GM19043 (cell line): ENCODE data around the gene TNRC6C.
"Not testable (repeated sequence)": the region's sequence is repeated elsewhere in the genome, so short reads cannot be mapped to it uniquely, and the experiment has no call there.

Source experiments
- ATAC-seq: cut with Tn5 transposase; IDR thresholded peaks from one replicate; pipeline ENCODE4 v1.9.1; 2021; ENCODE audit warnings: low read depth; ENCODE audit not compliant: unreplicated experiment

The TNRC6C gene

DNA sequence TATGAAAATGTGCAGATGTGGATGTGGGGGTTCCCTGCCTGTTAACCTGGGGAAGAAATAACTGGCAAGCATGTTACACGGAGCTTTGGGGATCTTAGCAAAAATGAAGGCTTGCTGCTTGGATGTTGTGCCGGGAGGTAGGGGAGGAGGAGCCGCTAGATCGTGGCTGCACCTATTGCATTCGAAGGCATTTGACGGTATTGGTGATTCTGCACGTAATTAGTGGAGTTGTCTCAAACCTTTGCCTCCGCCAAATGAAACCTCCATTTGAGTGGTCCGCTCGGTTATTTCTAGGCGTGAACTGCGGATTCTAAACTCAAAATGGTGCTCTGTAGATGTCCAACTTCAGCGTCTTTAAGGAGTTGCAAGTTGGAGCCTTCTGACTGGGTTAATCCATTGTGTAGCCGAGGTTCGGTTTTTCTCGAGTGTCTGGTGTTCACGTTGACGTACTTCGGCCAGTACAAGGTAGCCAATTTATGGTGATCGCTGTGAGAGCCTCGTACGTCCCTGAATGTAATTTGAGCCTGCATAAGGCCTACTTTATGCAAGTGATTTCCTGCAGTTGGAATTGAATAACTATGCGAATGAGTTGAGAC lies 1.5 kb downstream of the TNRC6C start:
- no peak for ATAC-seq

DNA sequence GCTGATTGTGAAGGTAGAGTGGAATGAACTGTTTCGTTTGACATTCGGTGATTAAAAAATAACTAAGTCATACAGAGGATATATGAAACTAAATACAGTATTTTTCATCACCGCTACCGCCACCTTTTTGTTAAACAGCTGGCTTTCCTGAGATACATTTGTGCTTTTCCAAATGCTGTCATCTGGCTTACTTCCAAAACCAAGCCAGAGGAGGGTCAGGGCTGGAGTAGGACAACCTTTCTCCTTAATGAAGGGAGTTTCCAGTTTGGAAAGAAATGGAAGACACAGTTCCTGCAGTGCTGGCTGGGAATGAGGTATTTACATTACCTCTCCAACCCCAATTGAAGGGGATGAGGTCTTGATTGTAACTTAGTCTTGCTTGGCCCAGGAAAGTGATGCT lies 3.2 kb downstream of the TNRC6C start:
- no peak for ATAC-seq

DNA sequence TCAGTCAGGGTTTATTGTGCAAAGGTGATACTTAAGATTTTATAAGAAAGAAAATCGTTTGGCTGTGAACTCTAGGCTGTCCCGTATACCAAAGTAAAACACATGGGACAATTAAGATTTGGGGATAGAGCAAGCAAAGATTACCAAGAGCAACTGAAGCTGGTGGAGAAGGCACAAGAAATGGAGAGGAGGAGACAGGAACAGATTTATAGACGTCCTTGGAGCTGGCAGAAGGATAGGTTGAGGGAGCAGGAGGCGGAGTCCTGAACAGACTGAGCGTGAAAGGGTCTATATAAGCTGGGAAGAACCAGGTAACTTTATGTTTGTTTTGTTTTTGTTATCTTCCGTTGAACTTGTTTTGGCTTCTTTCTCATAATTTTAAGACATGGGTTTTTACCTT lies 3.8 kb downstream of the TNRC6C start:
- ATAC-seq, result no peak

DNA sequence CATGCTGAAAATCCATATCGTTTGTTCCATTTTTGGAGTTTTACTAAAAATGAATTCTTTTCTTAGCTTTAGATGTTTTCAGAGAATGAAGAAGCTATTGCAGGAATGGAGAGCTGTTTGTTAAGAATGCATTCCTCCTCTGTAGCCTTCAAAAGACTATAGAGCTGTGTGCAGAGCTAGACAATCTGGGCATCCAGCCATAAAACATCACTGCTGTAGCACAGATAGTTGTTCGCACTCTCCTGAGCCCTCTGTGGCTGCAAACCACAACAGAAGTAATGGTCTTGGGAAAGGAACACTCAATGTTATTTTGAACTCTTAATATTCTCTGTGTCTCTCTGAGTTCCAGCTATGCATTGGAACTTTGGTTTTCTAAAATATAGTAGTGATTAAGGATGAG lies 4.9 kb downstream of the TNRC6C start:
- no peak for ATAC-seq

DNA sequence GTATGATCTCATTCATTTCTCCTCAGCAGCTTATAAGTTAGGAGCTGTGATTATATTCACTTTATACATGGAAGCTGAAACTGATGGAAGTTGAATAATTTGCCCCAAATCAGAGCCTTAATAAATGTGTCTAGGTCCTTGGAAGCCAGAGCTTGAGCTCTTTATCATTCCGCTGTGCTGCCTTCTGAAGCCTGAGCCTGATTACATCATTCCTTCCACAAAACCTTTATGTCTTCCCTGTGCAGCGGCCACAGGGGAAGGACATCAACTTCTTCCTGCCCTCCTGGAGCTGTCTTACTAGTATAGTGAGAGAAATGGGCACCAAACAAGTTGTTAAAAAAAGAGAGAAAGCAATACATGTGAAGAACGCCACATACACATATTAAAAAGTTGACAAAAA lies 6.8 kb downstream of the TNRC6C start:
- ATAC-seq, result no peak

DNA sequence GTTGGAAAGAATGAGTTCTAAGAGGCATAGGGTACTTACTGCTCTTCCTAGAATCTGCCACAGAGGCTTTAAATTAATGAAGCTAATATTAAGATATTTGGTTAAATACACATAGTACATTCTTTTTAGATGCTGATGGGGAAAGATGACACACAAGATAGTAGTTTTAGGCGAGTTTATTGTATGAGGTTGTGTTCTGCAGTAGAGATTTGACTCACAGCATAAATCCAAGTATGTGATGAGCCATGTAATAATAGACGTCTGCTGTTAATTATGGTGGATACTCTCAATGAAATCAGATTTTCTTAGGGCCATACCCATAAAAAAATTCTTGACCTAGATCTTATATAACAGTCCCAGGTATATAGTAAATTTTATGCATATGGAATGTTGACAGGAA lies 8.0 kb downstream of the TNRC6C start:
- ATAC-seq, result no peak

DNA sequence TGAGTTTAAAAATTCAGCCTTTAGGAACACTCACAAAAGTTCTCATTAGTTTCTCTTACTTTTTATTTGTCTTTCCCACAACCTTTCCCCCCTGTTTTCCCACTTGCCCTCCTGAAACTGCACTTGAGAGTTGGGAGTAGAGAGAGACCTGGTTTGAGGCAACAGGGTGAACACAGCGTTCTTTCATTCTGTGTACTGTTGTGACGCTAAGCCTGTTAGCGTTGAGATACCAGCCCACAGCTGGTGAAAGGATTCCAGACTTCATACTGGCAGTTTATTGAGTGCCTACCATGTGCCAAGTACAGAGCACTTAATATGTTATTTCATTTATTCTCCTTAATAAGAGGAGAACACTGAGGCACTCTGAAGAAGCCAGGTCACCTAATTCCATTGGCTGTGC lies 10.3 kb downstream of the TNRC6C start:
- ATAC-seq, result no peak

DNA sequence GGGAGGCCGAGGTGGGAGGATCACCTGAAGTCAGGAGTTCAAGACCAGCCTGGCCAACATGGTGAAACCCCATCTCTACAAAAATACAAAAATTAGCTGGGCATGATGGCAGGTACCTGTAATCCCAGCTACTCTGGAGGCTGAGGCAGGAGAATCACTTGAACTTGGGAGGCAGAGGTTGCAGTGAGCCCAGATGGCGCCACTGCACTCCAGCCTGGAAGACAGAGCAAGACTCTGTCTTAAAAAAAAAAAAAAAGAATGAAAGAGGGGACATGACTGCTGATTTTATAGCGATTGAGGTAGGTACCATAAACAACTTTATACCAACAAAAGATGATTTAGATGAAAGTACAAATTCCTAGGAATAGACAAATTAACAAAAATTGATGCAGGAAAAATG lies 13.8 kb downstream of the TNRC6C start:
- not testable (repeated sequence) for ATAC-seq

DNA sequence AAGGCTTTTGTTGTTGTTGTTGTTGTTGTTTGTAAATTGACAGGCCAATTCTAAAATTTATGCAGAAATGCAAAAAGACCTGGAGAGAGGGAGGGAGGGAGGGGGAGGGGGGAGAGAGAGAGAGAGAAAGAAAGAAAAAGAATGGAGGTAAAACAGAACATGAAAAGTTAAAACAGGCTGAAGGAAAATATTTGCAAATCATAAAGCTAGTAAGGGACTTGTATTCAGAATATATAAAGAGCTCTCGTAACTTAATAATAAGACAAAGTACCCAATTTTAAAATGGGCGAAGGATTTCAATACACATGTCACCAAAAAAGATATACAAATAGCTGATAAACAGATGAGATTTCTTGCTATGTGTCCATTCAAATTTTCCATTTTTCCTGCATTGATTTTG lies 15.4 kb downstream of the TNRC6C start:
- ATAC-seq, result no peak

DNA sequence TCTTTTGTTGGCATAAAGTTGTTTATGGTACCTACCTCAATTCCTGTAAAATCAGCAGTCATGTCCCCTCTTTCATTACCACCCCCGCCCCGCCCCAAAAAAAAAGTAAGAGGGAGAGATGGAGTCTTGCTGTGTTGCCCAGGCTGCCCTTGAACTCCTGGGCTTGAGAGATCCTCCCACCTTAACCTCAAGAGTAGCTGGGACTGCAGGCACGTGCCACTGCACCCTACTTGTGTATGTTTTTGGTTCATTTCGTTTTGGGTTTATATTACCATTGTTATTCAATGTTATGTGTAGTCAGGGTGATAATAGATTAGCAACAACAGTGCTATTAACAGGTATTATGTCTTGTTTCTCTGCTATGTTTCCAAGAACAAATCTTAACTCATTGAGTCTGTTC lies 15.9 kb downstream of the TNRC6C start:
- no peak for ATAC-seq

DNA sequence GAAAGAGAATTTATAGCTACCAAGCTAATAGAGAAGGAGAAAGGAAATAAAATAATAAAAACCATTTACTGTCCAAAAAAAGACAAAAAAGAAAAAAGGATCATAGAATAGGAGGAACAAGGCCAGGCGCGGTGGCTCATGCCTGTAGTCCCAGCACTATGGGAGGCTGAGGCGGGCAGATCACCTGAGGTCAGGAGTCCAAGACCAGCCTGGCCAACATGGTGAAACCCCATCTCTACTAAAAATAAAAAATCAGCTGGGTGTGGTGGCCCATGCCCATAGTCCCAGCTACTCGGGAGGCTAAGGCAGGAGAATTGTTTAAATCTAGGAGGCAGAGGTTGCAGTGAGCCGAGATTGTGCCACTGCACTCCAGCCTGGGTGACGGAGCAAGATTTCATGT lies 23.9 kb downstream of the TNRC6C start:
- ATAC-seq, result not testable (repeated sequence)

DNA sequence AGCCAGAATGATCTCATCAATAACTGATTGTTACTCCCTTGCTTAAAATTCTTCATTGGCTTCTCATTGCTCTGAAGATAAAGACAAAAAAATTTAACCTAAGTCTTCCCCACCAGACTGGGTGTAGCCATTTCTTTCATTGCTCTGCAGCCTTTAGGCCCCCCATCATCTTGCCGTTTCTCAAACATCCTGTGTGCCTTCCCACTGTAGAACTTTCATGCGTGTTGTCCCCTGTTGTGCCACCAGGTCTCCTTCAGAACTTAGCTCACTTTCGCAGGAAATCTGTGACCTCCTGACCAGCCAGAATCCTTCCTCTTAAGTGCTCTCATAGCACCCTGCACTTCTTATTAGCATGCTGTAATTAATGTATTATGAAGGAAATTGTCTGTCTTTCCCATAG lies 31.8 kb downstream of the TNRC6C start:
- no peak for ATAC-seq

DNA sequence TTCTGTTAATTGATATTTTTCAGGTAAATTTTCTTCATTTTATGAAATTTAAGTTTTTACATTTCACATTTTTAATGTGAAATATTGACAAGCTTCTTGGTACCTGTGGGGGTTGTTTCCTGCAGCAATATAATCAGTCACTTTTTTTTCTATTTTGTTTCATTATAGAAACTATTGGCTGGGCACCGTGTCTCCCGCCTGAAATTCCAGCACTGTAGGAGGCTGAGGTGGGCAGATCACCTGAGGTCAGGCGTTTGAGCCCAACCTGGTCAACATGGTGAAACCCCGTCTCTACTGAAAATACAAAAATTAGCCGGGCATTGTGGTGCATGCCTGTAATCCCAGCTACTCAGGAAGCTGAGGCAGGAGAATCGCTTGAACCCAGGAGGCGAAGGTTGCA lies 35.2 kb downstream of the TNRC6C start:
- ATAC-seq, result not testable (repeated sequence)

DNA sequence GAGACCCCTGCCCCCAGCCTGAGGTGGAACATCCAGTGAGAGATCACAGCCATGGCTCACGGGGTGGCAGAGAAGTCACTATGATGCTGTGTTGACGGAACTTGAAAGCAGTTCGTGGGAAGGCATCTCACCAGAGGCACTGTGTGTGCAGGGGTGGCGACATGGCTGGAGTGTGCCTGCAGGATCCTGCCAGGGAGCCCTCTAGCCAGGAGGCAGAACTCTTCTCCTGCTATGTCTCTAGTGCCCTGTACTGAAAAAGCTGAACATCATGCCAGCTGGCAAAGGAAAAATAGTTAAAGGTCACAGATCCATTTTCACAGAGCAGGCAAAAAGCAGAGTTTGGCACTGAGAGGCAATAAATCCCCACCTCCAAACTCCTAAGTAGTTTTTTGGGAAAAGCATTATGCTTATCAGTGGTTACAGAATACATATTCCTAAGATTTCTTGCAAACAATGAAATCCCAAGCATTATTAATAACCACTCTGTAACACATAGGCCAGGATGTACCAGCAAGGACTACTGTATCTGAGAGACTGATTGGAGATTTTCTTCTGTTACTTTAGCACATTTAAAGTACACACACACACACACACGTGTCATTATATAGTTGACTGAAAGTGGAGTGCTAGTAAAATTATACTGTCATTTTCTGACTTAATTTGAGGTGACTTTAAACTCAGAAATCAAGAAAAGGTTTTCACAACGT lies 36.8 kb downstream of the TNRC6C start:
- no peak for ATAC-seq

DNA sequence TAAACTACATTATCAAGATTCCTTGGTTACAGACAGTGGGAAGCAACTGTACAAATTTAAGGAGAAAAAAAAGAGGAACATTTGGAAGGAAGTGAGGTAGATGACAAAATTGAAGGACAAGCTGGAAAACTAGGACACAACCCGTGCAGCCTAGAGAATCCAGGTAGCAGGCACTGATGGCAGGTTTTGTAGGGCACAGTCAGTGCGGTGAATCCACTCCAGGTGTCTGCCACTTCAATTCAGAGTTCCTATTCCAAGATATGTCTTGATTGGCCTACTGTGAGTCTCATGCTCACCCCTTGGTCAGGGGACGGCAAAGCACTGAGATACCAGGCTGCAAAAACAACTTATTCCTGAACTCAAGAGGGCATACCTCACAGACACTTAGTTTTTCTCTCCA lies 37.8 kb downstream of the TNRC6C start:
- ATAC-seq, result no peak

DNA sequence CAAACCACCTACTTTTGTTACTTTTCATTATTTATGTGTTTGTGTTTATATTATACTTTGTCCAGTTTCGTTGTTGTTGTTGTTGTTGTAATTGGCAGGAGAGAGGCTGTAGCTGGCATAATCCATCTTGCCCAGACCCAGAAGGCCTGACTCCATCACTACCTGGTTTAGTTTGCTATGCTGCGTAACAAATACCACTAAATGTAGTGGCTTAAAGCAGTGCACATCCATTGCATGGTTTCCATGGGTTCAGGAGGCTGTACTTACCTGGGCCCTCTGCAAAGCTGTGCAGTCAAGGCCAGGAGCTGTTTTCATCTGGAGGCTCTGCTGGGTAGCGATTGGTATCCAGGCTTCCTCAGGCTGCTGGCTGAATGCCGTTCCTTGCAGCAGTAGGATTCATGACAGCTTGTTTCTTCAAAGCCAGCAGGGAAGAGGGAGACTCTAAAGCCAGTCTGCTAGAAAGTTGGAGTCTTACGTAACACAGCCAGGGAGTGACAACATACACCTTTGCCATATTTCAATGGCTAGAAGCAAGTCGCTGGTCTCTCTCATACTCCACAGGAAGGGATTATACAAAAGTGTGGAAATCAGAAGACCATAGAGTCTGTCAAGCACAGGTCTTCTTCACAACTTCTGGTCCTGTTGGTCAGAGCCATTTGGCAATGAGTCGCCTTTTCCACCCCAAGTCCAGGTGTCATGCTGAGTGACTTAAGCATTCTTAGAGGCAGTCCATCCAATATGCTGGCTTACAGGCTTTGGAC lies 41.1 kb downstream of the TNRC6C start:
- no peak for ATAC-seq

DNA sequence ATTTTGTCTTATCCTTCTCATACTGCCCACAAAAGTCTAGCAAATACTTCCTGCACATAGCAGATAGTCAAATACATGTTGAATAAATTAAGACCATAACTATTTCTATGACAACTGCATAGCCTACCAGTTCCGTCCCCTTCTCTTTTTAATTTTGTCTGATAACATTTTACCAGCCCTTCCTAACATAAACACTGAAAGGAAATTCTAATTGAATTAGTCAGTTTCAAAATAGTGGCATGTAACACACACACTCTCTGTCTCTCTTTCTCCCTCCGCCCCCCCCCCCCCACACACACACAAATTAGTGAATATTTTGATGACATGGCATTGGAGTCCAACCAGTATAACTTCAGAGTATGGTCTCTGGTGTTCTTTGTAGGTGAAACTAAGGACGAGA lies 41.8 kb downstream of the TNRC6C start:
- no peak for ATAC-seq

DNA sequence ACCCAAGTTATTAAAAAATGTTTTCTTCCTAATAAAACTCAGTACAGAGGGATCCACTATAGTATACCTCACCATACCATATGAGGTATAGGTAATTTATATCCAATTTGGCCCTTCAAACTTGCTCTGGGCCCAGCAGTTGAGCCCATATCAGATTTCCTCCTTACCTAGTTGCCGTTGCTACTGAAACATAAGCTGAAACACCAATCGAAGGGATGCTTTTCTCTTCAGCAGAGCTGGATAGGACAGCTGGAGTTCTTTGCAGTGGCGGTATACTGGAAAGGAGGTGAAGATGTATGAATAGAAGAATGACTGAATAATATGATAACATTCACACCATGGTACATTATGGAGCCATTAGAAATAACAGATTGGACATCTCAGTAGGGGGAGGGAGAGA lies 42.7 kb downstream of the TNRC6C start:
- ATAC-seq, result no peak

DNA sequence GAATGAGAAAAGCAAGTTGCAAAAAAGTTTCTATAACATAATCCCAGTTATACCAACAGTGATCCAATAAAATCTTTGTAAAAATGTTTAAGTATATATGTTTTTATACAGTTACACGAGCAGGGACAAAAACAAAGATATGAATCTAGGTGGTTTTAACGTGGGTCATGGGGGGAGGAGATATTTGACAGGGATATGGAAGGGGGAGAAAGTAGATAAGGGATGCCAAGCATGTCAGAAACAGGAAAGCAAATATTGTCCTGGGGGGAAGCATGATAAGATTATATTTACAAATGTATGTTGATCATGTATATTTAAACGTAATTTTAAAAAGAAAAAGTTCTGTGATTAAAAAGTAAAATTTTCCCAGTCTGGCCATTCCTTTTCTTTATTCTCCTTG lies 43.1 kb downstream of the TNRC6C start:
- ATAC-seq, result no peak

DNA sequence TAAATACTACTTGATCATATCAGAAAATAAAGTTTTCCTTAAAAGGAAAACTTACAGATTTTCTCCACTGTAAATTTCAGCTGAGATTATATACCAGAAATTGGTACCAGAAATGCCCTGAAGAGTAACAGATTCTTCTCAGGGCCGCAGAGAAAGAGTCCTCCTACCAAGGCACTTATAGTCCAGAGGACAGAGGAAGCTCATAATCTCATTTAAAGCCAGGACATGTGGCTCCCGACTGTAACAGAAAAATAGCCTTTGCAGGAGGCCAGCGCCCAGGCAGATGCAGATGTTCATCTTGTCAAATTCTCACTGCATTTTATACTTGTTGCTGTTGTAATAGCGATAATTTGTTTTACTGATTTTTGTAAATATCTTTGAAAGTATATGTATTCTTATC lies 43.7 kb downstream of the TNRC6C start:
- ATAC-seq, result no peak

DNA sequence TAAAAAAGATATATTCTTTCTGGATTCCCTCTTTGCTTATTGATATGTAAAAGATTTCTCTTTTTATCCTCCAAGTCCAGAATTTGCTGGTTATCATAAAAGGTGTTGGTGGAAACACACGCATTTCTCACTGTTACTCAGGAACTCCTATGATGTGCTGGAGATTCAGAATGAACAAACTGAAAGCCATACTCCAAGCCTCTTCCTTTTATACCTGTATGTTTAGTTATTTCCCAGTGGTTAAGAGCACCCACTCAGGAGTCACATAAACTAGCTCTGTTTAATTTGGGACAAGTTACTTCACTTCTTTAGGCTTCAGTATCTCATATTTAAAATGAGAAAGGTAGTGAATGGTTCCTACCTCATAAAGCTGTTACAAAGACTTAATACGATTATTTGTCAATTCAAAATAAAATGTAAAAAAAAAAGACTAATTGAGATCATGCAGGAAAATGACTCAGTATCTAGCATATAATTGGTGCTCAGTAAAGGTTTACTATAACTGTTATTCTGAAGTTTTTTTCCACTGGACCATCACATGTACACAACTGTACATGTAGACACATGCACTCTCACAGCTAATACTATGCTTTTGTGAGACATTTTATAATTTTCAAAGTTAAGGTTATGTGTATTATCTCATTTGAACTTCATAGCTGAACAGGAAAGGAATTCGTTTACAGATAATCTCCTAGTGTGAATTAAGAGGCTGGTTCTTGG lies 47.1 kb downstream of the TNRC6C start:
- ATAC-seq, result no peak
